Endometrial microvascular endothelial cells (primary cell): Measurements from ENCODE around the gene RUVBL2. TPM values are rescaled to one million over a fixed set of nuclear protein-coding genes. Genes with fewer than 3 reads are reported as not detected.

Experiments used
- in situ Hi-C: cut with HindIII; loops from 2 replicates; pipeline ENCODE4 v1.10.0; 2017; ENCODE audit warnings: low sequenced_read_pairs, low pct_unique_long_range_greater_than_20kb; ENCODE audit errors: inconsistent ontology term
- total RNA-seq: library from RNA; depleted of rRNA; stranded (reverse); fragments of >200 nt; gene quantifications from one replicate; pipeline ENCODE4 v1.2.3, GENCODE V29; 2015; ENCODE audit errors: inconsistent ontology term

Gene RUVBL2
- total RNA-seq, 1 donor from 2014 or later = 267 TPM

DNA sequence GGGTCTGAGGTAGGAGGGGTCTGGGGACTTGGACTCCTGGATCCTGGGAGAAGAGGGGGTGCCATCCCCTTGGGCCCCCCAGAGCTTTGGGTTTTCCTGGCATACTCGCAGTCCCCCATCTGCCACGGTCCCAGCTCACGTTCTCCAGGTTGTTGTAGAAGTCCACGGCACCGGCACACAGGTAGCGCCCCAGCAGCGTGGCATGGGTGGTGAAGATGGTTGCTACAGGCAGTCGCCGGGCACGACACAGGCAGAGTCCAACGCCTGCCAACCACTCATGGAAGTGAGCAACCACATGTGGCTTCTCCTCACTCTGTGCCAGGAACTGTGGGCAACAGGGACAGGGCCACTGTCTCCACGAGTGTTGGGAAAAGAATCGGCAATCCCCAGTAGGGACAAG lies 8.0 kb upstream of the RUVBL2 start:
- in situ Hi-C loops = no loop called here

- in situ Hi-C loops = no loop called here
Observed at GRCh38 chr19:48986211-48986610, 7.5 kb upstream of the RUVBL2 start.

DNA sequence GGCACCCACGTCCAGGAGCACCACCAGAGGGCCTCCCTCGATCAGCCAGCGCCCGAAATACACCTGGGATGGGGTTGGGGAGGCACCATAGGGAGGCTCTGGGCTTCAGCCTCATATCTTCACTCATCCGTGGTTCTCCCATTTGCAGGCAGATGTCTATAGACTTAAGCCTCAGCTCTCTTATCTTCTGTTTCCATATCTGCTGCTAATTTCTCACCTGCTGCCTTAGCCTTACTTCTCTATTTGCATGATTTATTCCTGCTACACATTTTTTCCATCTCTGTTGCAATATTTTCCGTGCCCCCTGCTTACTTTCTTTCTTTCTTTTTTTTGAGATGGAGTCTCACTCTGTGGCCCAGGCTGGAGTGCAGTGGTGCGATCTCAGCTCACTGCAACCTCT lies 6.4 kb upstream of the RUVBL2 start:
- in situ Hi-C loops = no loop called here

- in situ Hi-C loops = no loop called here
Observed at GRCh38 chr19:48988286-48988685, 5.4 kb upstream of the RUVBL2 start.

GRCh38 chr19:48988860-48989259 lies 4.8 kb upstream of the RUVBL2 start:
- in situ Hi-C loops = no loop called here

DNA sequence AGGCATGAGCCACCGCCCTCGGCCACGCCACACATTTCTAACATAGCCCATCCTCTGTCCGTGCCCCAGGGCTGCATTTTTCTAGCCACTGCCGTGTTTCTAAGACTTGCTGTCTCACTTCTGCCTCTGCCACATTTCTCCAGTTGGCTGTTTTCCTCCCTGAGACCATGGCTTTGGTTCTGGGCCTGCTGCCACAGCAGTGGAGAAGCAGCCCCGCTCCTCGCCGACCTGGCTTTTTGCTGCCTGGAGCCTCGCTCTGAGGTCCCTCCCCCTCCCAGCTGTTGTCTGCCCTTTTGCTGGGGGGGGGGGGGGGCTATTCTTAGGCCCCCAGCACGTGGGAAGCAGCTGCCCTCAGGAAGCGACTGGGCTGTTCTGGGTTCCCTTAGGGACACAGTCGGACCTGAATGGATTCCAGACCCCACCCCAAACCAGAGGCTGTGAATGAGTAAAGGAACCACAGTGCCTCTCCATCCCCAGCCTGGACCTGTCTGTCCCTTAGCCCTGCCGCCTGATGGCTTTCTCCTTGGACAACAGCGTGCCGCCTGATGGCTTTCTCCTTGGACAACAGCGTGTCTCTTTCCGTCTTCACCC lies 3.9 kb upstream of the RUVBL2 start:
- in situ Hi-C loops = loop anchor here (10.0 kb wide), 1 partner anchor 195 kb away; no protein-coding TSS in a partner anchor

- in situ Hi-C loops = loop anchor here (10.0 kb wide), 1 partner anchor 196 kb away; no protein-coding TSS in a partner anchor
Observed at GRCh38 chr19:48990400-48990799, 3.3 kb upstream of the RUVBL2 start.

GRCh38 chr19:48991011-48991609 lies 2.6 kb upstream of the RUVBL2 start:
- in situ Hi-C loops = loop anchor here (10.0 kb wide), 1 partner anchor 196 kb away; no protein-coding TSS in a partner anchor

DNA sequence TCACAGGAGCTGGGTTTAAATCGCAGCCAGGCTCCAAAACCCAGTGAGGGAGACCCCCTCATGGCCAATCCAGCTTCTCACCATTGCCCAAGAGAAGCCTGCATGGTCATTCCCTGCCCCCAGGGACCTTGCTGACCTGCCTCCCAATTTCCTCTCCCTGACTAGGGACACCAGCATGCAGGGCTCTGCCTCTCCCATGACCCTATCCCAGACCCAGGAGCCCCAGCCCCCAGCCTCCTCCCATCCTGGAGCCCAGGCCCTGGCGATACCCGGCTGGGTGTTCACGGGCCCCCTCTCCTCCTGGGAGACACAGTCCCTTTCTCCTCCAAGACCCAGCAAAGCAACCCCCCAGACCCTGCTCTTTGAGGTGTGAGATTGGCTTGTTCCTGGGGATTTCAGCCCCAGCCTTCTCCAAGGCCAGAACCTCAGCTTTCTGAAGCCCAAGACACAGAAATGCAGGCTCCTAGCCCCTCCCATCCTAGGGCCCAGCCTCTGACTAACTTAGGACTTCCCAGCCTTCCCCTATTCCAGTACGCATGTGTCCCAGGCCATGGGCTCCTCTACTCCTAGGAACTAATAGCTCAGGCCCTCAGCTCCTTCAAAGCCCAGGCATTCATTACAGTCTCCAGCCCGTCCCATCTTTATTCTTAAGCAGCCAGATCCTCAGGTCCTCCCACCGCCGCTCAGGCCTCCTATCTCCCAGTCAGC lies 1.7 kb upstream of the RUVBL2 start:
- in situ Hi-C loops = loop anchor here (10.0 kb wide), 1 partner anchor 197 kb away; no protein-coding TSS in a partner anchor

DNA sequence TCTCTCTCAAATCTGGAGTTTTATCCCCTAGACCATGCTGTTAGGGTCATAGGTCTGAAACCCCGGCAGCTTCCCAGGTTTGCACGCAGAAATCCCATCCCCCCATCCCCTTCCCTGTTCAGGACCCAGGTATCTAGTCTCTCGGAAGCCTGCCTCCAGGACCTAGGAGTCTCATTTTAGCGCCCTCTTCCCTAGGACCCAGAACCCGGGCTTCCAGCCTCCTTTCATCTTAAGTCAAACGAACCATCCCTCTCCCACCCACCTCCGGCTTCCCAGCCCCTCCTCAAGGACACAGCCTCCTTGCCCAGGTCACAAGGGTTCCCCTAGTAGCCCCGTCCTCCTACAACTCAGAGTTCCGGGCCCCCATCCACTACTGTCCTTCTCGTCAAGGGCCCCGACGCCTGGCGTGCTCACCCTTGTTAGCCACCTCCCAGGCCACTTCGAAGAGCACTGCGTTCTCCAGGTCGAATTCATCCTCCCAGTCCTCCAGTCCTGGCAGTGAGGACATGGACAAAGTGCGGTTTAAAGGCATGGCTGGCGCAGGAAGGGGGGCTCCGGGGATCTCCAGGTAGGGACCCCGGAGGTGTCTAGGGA lies 1.0 kb upstream of the RUVBL2 start:
- in situ Hi-C loops = loop anchor here (10.0 kb wide), 1 partner anchor 198 kb away; no protein-coding TSS in a partner anchor

- in situ Hi-C loops = loop anchor here (10.0 kb wide), 1 partner anchor 199 kb away; no protein-coding TSS in a partner anchor
Observed at GRCh38 chr19:48994035-48994386, 324 bp downstream of the RUVBL2 start.

DNA sequence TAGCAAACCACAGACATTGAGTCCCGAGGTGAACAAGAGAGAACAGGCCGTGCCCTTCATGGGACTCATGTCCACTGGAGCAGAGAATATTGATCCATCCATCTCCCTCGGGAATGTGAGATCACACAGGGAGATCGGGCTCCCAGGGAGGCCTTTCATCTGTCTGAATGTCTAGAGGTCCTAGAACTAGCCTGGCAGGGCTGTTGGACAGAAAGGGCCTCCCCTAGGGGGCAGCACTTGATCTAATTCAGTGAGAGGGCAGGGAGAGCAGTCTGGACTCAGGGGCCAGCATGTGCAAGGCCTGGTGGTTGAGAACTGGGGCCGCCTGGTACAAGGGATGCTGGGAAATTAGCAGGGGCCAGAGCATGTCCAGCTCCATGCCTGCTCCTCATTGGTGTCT lies 4.3 kb downstream of the RUVBL2 start:
- in situ Hi-C loops = loop anchor here (10.0 kb wide), 1 partner anchor 203 kb away; no protein-coding TSS in a partner anchor

DNA sequence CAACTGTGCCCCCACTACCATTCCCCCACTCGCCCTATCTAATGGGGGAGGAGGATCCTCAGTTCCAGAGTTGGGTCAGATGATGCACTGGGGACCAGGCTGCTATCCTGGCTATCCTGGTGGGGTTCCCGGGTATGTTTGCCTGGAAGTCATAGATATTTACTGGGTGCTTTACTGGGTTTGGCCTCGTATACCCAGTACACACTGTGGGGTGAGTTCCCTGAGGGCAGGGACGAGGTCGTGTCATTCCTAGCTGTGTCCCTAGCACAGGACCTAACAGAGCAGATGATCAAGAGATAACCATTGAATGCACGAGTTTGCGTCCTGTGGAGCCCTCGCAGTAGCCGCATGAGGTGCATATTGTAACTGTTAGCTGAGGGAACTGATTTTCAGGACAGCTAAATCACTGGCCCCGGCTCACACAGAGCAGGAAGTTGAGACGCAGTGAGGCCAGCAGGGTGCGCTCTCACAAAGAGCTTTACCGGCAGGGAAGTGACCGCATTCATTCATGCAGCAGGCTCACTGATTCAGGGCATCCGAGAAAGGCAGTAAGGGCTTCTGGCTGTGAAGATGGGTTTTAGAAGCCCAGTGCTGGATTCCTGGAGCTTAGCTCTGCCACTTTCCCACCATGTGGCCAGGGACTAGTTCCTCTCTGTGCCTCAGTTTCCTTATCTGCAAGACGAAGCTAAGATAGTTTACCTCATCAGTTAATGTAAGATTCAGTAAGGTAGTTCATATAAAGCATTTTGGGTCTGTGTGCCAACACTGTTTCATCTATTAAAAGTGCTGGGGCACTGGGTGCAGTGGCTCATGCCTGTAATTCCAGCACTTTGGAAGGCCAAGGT lies 6.0 kb downstream of the RUVBL2 start:
- in situ Hi-C loops = loop anchor here (10.0 kb wide), 1 partner anchor 205 kb away; no protein-coding TSS in a partner anchor

- in situ Hi-C loops = no loop called here
Observed at GRCh38 chr19:49004133-49004532, 10.4 kb downstream of the RUVBL2 start.

DNA sequence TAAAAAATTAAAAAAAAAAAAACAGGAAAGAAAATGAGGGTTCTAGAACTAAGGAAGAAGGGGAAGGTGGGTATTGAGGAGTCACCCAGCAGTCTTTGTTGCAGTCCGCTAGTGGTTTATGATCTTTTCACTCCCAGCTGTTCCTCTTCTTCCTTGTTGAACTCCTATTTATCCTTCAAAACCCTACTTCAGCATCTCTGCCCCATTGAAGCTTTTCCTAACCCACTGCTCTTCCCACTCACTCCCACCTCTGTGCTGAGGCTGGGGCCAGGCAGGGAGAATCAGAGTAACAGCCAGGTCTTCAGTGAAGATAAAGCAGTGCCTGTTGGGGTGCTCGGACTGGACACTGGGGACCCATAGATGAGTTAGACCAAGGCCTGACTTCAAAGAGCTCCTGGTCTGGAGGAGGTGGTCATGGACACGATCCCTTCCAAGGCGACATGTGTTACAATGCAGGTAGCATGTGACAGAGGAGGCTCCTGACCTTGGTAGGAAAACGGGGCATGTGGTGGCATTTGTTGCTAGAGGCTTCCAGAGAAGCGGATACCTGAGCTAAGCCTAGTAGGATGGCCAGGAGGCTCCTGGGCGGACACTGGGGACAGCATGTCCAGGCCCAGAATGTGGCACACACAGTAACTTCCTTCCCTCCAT lies 11.4 kb downstream of the RUVBL2 start:
- in situ Hi-C loops = no loop called here

GRCh38 chr19:49006905-49007304 lies 13.2 kb downstream of the RUVBL2 start:
- in situ Hi-C loops = no loop called here

GRCh38 chr19:49009828-49010227 lies 16.1 kb downstream of the RUVBL2 start:
- in situ Hi-C loops = no loop called here

- in situ Hi-C loops = no loop called here
Observed at GRCh38 chr19:49010453-49010852, 16.8 kb downstream of the RUVBL2 start.
